SK-N-SH (cell line): ENCODE measurements around the gene NOTO. TPM values are rescaled to one million over a fixed set of nuclear protein-coding genes. Genes with fewer than 3 reads are reported as not detected.

ENCODE experiments used
- CTCF ChIA-PET: fragments of 300-600, 350-600 bp; formaldehyde crosslinking; extraction: SDS; loops from one replicate; lab custom pipeline; 2021; lab: Yijun Ruan, JAX
- POLR2A ChIA-PET: fragments of 350-600 bp; sonication (Branson Sonifier 250); formaldehyde crosslinking; extraction: SDS; loops from one replicate; lab custom pipeline; 2020; ENCODE audit warnings: antibody characterized with exemption, inconsistent platforms; lab: Yijun Ruan, JAX
- DNase-seq: peaks from one replicate; pipeline ENCODE4 v3.0.0; 2012
- H2AFZ ChIP-seq: fragments of 200-600 bp; sonication (generic); 2 replicates; pipeline ENCODE4 v1.8.1; 2016; ENCODE audit warnings: antibody characterized with exemption, mild to moderate bottlenecking, low read depth
- H3F3A ChIP-seq: fragments of 200-600 bp; sonication (generic); replicated peaks from 2 replicates; pipeline ENCODE3; 2016; ENCODE audit warnings: antibody characterized with exemption, mild to moderate bottlenecking; ENCODE audit not compliant: insufficient read depth
- H3K27ac ChIP-seq, 2 experiments: fragments of 200-500 bp in 1 of 2; fragments of 200-600 bp in 1 of 2; sonication (Bioruptor generic) in 1 of 2; sonication (generic), shearing (Covaris generic) in 1 of 2; 2 replicates each; pipeline versions ENCODE4 v1.5.1 to v1.6.1; 2014 to 2016; ENCODE audit warnings: low read depth in 2 of 2, inconsistent platforms in 1 of 2, low read length in 1 of 2, mild to moderate bottlenecking in 1 of 2, mixed read lengths in 1 of 2
- H3K27me3 ChIP-seq: fragments of 200-600 bp; sonication (generic), shearing (Covaris generic); 2 replicates; pipeline ENCODE4 v1.6.1; 2016; ENCODE audit warnings: mixed run types; ENCODE audit not compliant: insufficient read depth
- H3K36me3 ChIP-seq, 2 experiments: fragments of 200-500 bp in 1 of 2; fragments of 200-600 bp in 1 of 2; sonication (Bioruptor generic) in 1 of 2; sonication (generic) in 1 of 2; replicated peaks in 1 of 2; 2 replicates each; pipeline versions ENCODE3 to v1.5.1; 2014 to 2016; ENCODE audit warnings: low read length in 1 of 2, mild to moderate bottlenecking in 1 of 2; ENCODE audit not compliant: insufficient read depth in 2 of 2, control insufficient read depth in 1 of 2
- H3K4me1 ChIP-seq, 2 experiments: fragments of 200-500 bp in 1 of 2; fragments of 200-600 bp in 1 of 2; sonication (Bioruptor generic) in 1 of 2; sonication (generic), shearing (Covaris generic) in 1 of 2; 2 replicates each; pipeline versions ENCODE4 v1.5.1 to v1.6.1; 2014 to 2016; ENCODE audit warnings: low read depth in 1 of 2, low read length in 1 of 2, mixed run types in 1 of 2; ENCODE audit not compliant: insufficient read depth in 2 of 2, control insufficient read depth in 1 of 2
- H3K4me2 ChIP-seq: fragments of 200-600 bp; sonication (generic), shearing (Covaris generic); 2 replicates; pipeline ENCODE4 v1.6.1; 2017; ENCODE audit warnings: mixed run types
- H3K4me3 ChIP-seq, 2 experiments: fragments of 200-500 bp in 1 of 2; fragments of 200-600 bp in 1 of 2; sonication (Bioruptor generic) in 1 of 2; sonication (generic), shearing (Covaris generic) in 1 of 2; 2 replicates each; pipeline versions ENCODE4 v1.5.1 to v1.8.1; 2014 to 2016; ENCODE audit warnings: low read depth in 2 of 2, inconsistent platforms in 1 of 2, low read length in 1 of 2, mild to moderate bottlenecking in 1 of 2, mixed read lengths in 1 of 2, moderate library complexity in 1 of 2
- H3K79me2 ChIP-seq: fragments of 200-600 bp; sonication (generic); 2 replicates; pipeline ENCODE4 v1.8.1; 2017; ENCODE audit warnings: mild to moderate bottlenecking; ENCODE audit not compliant: insufficient read depth
- H3K9ac ChIP-seq: fragments of 200-600 bp; sonication (generic); 2 replicates; pipeline ENCODE4 v1.6.1; 2017; ENCODE audit warnings: mixed run types
- H3K9me2 ChIP-seq: fragments of 200-600 bp; sonication (generic); 2 replicates; pipeline ENCODE4 v1.6.1; 2017; ENCODE audit warnings: mixed run types
- H3K9me3 ChIP-seq: fragments of 200-600 bp; sonication (generic); 2 replicates; pipeline ENCODE4 v1.6.1; 2017; ENCODE audit warnings: mixed run types, mild to moderate bottlenecking, moderate library complexity
- H4K20me1 ChIP-seq: fragments of 200-600 bp; sonication (generic); 2 replicates; pipeline ENCODE4 v1.6.1; 2017; ENCODE audit warnings: mild to moderate bottlenecking, mixed run types; ENCODE audit not compliant: insufficient read depth
- CHD2 ChIP-seq: fragments of 150-350 bp; IDR thresholded peaks from 2 replicates; pipeline ENCODE4 v1.6.1; 2018; ENCODE audit warnings: low read length; ENCODE audit not compliant: partially characterized antibody
- ELF1 ChIP-seq: IDR thresholded peaks from 2 replicates; pipeline ENCODE4 v1.4.0; 2012
- FOSL2 ChIP-seq: IDR thresholded peaks from 2 replicates; pipeline ENCODE4 v1.4.0; 2012; ENCODE audit warnings: low read depth, mild to moderate bottlenecking, moderate library complexity, borderline replicate concordance
- FOXJ3 ChIP-seq: sonication (generic); formaldehyde crosslinking; IDR thresholded peaks from 2 replicates; pipeline ENCODE4 v1.5.1; 2020; ENCODE audit warnings: mild to moderate bottlenecking, missing genetic modification reagents
- GATA2 ChIP-seq: sonication (generic); formaldehyde crosslinking; IDR thresholded peaks from 2 replicates; pipeline ENCODE4 v1.5.0; 2020; ENCODE audit warnings: mild to moderate bottlenecking, missing genetic modification reagents
- MEF2A ChIP-seq: IDR thresholded peaks from 2 replicates; pipeline ENCODE4 v1.4.0; 2012; ENCODE audit warnings: low read depth, borderline replicate concordance
- POLR2AphosphoS5 ChIP-seq: IDR thresholded peaks from 2 replicates; pipeline ENCODE4 v1.6.1; 2012; ENCODE audit warnings: low read depth, low read length
- RCOR1 ChIP-seq: fragments of 150-350 bp; IDR thresholded peaks from 2 replicates; pipeline ENCODE4 v1.6.1; 2017; ENCODE audit warnings: antibody characterized with exemption, low read length
- RFX5 ChIP-seq: IDR thresholded peaks from 2 replicates; pipeline ENCODE4 v1.6.1; 2012; ENCODE audit warnings: mild to moderate bottlenecking, improper control_type of control experiment, low read length
- RXRA ChIP-seq: IDR thresholded peaks from 2 replicates; pipeline ENCODE4 v1.4.0; 2012; ENCODE audit warnings: low read depth, mild to moderate bottlenecking, borderline replicate concordance
- SMC3 ChIP-seq: IDR thresholded peaks from 2 replicates; pipeline ENCODE4 v1.6.1; 2012; ENCODE audit warnings: low read depth, low read length, improper control_type of control experiment
- TCF12 ChIP-seq: IDR thresholded peaks from 2 replicates; pipeline ENCODE4 v1.4.0; 2012
- WGBS: methylation state at CpG from one replicate; pipeline ENCODE4 v1.1.6; 2017; ENCODE audit warnings: low lambda C conversion rate; 5-methylcytosine and 5-hydroxymethylcytosine counted together
- polyA plus RNA-seq, 3 experiments: library from polyadenylated mRNA; depleted of rRNA; stranded (reverse); fragments of >200 nt; gene quantifications; 2 replicates each; pipeline ENCODE4 v1.2.3, GENCODE V29; 2012
- TF ChIP-seq, protein P1 (sequence below): fragments of 200-600 bp; sonication (generic); IDR thresholded peaks from 2 replicates; pipeline ENCODE4 v1.6.1; 2017; ENCODE audit warnings: antibody characterized with exemption, mild to moderate bottlenecking, moderate library complexity
- TF ChIP-seq, protein P2 (sequence below): fragments of 150-350 bp; IDR thresholded peaks from 2 replicates; pipeline ENCODE4 v1.6.1; 2017; ENCODE audit warnings: antibody characterized with exemption, low read length, low read depth, borderline replicate concordance
- TF ChIP-seq, protein P3 (sequence below): IDR thresholded peaks from 2 replicates; pipeline ENCODE4; 2012
- TF ChIP-seq, protein P4 (sequence below): IDR thresholded peaks from 2 replicates; pipeline ENCODE4 v1.4.0; 2012; ENCODE audit warnings: low read depth, borderline replicate concordance
- TF ChIP-seq, protein P5 (sequence below): IDR thresholded peaks from 2 replicates; pipeline ENCODE4 v1.4.0; 2012; ENCODE audit warnings: low read depth
- TF ChIP-seq, protein P6 (sequence below): IDR thresholded peaks from 2 replicates; pipeline ENCODE4 v1.6.1; 2012; ENCODE audit warnings: mild to moderate bottlenecking, low read depth, low read length, moderate library complexity

The NOTO gene
- polyA plus RNA-seq, 1 of the 3 experiments (the other 2 are of a cell fraction): not detected

DNA sequence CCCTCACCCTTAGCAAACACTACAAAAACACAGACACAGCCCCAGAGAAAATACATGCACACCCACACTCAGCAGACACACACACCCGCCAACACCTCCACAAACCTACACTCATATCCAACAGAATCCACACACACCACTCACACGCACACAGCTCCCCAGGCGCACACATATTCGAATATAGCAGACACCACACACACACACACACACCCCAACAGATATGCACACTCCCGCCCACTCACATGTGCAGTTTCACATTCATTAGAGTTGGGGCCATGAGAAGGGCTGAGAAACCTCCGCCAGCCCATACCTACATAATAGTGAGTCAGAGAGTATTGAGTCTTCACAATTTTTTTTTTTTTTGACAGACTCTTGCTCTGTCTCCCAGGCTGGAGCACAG, 29.4 kb upstream of the NOTO start:
- POLR2A ChIA-PET: no interaction called here
- no peak for DNase-seq
- Histone ChIP-seq H3K4me3 (no peak overlapping the region), H3K4me2 (no peak overlapping the region), H4K20me1 (no peaks in the 10 kb centered on the region), H3K4me1 (peaks cover 0 to 33% of the 10 kb centered on the region in 2 experiments; a peak in 1 of 4 replicates), H2AFZ (no peak overlapping the region)
- CTCF ChIA-PET: interaction anchor here (1.3 to 9.3 kb wide), 4 partner anchors 11 to 279 kb away, joined by 4 to 173 read pairs (median 52); no protein-coding TSS in a partner anchor
- TF ChIP-seq RCOR1 (no peak), FOSL2 (no peak), SMC3 (no peak)
- TF ChIP-seq, all 33 proteins: peak for 0
- Histone ChIP-seq H3K27ac (no peak overlapping the region), H3F3A (no peaks in the 10 kb centered on the region), H3K9ac (no peak overlapping the region), H3K27me3 (0 out of 2 replicates have a peak, but pooled peaks cover 1% of the 10 kb centered on the region), H3K9me3 (no peaks in the 10 kb centered on the region), H3K79me2 (no peaks in the 10 kb centered on the region), H3K9me2 (no peaks in the 10 kb centered on the region), H3K36me3 (no peaks in the 10 kb centered on the region)
- 72% methylated on average over 6 of the region's 6 CpGs for WGBS

DNA sequence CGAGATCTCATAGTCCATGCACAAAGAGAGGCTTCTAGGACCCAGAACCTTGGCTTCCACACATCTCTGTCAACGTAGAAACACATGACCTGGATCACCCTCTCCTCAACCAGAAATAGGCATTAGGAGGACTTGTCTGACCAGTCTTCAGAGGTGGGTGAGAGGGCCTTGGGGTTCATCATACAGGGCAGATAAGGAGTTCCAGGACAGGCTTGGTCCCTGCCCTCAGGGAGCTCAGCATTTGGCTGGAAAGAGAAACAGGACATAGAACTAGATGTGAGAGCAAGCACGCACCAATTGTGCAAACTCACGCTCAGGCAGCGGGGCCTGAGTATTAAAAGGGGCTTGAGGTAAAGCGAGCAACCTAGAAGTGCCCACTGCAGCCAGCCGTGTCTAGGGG, 28.6 kb upstream of the NOTO start:
- no peaks in the 10 kb centered on the region for H3K9me3 ChIP-seq
- H3K4me3 ChIP-seq: no peak overlapping the region
- ChIA-PET POLR2A (no interaction called here), CTCF (interaction anchor here (0.6 to 9.3 kb wide), 8 partner anchors 12 to 287 kb away, joined by 3 to 173 read pairs (median 24); partner anchors contain the start of gene SPR)
- no peaks in the 10 kb centered on the region for H4K20me1 ChIP-seq
- H2AFZ ChIP-seq: no peak overlapping the region
- H3K4me1 ChIP-seq: peaks cover 0 to 33% of the 10 kb centered on the region in 2 experiments; a peak in 1 of 4 replicates
- H3F3A ChIP-seq: no peaks in the 10 kb centered on the region
- peaks cover 9% of the 10 kb centered on the region; the same call in 1 of the 2 replicates for H3K27me3 ChIP-seq
- no peak overlapping the region for H3K9ac ChIP-seq
- H3K79me2 ChIP-seq: no peaks in the 10 kb centered on the region
- DNase-seq: no peak
- no peak overlapping the region for H3K27ac ChIP-seq
- no peaks in the 10 kb centered on the region for H3K9me2 ChIP-seq
- no peaks in the 10 kb centered on the region for H3K36me3 ChIP-seq
- WGBS: 92% methylated on average over 7 of the region's 7 CpGs
- no peak overlapping the region for H3K4me2 ChIP-seq
- TF ChIP-seq, protein P1, sequence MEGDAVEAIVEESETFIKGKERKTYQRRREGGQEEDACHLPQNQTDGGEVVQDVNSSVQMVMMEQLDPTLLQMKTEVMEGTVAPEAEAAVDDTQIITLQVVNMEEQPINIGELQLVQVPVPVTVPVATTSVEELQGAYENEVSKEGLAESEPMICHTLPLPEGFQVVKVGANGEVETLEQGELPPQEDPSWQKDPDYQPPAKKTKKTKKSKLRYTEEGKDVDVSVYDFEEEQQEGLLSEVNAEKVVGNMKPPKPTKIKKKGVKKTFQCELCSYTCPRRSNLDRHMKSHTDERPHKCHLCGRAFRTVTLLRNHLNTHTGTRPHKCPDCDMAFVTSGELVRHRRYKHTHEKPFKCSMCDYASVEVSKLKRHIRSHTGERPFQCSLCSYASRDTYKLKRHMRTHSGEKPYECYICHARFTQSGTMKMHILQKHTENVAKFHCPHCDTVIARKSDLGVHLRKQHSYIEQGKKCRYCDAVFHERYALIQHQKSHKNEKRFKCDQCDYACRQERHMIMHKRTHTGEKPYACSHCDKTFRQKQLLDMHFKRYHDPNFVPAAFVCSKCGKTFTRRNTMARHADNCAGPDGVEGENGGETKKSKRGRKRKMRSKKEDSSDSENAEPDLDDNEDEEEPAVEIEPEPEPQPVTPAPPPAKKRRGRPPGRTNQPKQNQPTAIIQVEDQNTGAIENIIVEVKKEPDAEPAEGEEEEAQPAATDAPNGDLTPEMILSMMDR: no peak
- no peak for TF ChIP-seq TCF12
- TF ChIP-seq ELF1: no peak
- TF ChIP-seq, protein P2, sequence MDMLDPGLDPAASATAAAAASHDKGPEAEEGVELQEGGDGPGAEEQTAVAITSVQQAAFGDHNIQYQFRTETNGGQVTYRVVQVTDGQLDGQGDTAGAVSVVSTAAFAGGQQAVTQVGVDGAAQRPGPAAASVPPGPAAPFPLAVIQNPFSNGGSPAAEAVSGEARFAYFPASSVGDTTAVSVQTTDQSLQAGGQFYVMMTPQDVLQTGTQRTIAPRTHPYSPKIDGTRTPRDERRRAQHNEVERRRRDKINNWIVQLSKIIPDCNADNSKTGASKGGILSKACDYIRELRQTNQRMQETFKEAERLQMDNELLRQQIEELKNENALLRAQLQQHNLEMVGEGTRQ: no peak
- TF ChIP-seq RXRA: no peak
- TF ChIP-seq FOSL2: no peak
- no peak for TF ChIP-seq CHD2
- no peak for TF ChIP-seq SMC3
- TF ChIP-seq POLR2AphosphoS5: no peak
- no peak for TF ChIP-seq GATA2 (CRISPR knock-in tag)
- TF ChIP-seq, protein P3, sequence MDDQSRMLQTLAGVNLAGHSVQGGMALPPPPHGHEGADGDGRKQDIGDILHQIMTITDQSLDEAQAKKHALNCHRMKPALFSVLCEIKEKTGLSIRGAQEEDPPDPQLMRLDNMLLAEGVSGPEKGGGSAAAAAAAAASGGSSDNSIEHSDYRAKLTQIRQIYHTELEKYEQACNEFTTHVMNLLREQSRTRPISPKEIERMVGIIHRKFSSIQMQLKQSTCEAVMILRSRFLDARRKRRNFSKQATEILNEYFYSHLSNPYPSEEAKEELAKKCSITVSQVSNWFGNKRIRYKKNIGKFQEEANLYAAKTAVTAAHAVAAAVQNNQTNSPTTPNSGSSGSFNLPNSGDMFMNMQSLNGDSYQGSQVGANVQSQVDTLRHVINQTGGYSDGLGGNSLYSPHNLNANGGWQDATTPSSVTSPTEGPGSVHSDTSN: no peak
- TF ChIP-seq, protein P4, sequence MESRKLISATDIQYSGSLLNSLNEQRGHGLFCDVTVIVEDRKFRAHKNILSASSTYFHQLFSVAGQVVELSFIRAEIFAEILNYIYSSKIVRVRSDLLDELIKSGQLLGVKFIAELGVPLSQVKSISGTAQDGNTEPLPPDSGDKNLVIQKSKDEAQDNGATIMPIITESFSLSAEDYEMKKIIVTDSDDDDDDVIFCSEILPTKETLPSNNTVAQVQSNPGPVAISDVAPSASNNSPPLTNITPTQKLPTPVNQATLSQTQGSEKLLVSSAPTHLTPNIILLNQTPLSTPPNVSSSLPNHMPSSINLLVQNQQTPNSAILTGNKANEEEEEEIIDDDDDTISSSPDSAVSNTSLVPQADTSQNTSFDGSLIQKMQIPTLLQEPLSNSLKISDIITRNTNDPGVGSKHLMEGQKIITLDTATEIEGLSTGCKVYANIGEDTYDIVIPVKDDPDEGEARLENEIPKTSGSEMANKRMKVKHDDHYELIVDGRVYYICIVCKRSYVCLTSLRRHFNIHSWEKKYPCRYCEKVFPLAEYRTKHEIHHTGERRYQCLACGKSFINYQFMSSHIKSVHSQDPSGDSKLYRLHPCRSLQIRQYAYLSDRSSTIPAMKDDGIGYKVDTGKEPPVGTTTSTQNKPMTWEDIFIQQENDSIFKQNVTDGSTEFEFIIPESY: no peak
- TF ChIP-seq, protein P5, sequence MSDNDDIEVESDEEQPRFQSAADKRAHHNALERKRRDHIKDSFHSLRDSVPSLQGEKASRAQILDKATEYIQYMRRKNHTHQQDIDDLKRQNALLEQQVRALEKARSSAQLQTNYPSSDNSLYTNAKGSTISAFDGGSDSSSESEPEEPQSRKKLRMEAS: no peak
- TF ChIP-seq MEF2A: no peak
- TF ChIP-seq, protein P6, sequence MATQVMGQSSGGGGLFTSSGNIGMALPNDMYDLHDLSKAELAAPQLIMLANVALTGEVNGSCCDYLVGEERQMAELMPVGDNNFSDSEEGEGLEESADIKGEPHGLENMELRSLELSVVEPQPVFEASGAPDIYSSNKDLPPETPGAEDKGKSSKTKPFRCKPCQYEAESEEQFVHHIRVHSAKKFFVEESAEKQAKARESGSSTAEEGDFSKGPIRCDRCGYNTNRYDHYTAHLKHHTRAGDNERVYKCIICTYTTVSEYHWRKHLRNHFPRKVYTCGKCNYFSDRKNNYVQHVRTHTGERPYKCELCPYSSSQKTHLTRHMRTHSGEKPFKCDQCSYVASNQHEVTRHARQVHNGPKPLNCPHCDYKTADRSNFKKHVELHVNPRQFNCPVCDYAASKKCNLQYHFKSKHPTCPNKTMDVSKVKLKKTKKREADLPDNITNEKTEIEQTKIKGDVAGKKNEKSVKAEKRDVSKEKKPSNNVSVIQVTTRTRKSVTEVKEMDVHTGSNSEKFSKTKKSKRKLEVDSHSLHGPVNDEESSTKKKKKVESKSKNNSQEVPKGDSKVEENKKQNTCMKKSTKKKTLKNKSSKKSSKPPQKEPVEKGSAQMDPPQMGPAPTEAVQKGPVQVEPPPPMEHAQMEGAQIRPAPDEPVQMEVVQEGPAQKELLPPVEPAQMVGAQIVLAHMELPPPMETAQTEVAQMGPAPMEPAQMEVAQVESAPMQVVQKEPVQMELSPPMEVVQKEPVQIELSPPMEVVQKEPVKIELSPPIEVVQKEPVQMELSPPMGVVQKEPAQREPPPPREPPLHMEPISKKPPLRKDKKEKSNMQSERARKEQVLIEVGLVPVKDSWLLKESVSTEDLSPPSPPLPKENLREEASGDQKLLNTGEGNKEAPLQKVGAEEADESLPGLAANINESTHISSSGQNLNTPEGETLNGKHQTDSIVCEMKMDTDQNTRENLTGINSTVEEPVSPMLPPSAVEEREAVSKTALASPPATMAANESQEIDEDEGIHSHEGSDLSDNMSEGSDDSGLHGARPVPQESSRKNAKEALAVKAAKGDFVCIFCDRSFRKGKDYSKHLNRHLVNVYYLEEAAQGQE: no peak
- TF ChIP-seq FOXJ3 (CRISPR knock-in tag): no peak
- TF ChIP-seq RFX5: no peak
